HepG2 (cell line): Measurements from ENCODE around the gene PLK2. TPM values are rescaled to one million over a fixed set of nuclear protein-coding genes. Genes with fewer than 3 reads are reported as not detected.

Source experiments
- ATF7-NPFF ChIP-seq: sonication (generic); formaldehyde crosslinking; IDR thresholded peaks from 2 replicates; pipeline ENCODE4 v1.8.1; 2023; ENCODE audit warnings: mild to moderate bottlenecking, low read depth, missing genetic modification reagents, moderate library complexity
- HINFP ChIP-seq: sonication (generic); formaldehyde crosslinking; IDR thresholded peaks from 2 replicates; pipeline ENCODE4 v1.4.0; 2020; ENCODE audit warnings: low read depth, mild to moderate bottlenecking, missing genetic modification reagents
- KDM6A ChIP-seq: IDR thresholded peaks from 2 replicates; pipeline ENCODE4 v1.6.1; 2016; ENCODE audit warnings: low read depth
- MXD3 ChIP-seq: IDR thresholded peaks from 2 replicates; pipeline ENCODE4 v1.6.1; 2016; ENCODE audit warnings: mild to moderate bottlenecking, missing biosample characterization, missing genetic modification reagents
- MYC ChIP-seq: sonication (generic); formaldehyde crosslinking; IDR thresholded peaks from 2 replicates; pipeline ENCODE4 v1.9.0; 2021; ENCODE audit warnings: missing genetic modification reagents, borderline replicate concordance
- NR2F1 ChIP-seq, 2 experiments: fragments of 450-650 bp in 1 of 2; formaldehyde crosslinking in 1 of 2; IDR thresholded peaks; 2 replicates each; pipeline versions ENCODE4 v1.5.0 to v1.6.1; 2016 to 2020; ENCODE audit warnings: mild to moderate bottlenecking in 1 of 2, missing compliant biosample characterization in 1 of 2, missing genetic modification reagents in 1 of 2, moderate library complexity in 1 of 2
- STAG1 ChIP-seq: sonication (generic); formaldehyde crosslinking; IDR thresholded peaks from 2 replicates; pipeline ENCODE4 v1.4.0; 2020; ENCODE audit warnings: missing genetic modification reagents
- ZBTB21 ChIP-seq: sonication (generic); formaldehyde crosslinking; IDR thresholded peaks from 2 replicates; pipeline ENCODE4 v1.4.0; 2020; ENCODE audit warnings: missing genetic modification reagents
- ZBTB46 ChIP-seq: sonication (generic); formaldehyde crosslinking; IDR thresholded peaks from 2 replicates; pipeline ENCODE4 v1.4.0; 2020; ENCODE audit warnings: mild to moderate bottlenecking, missing genetic modification reagents, borderline replicate concordance
- ZBTB7A ChIP-seq: sonication (generic); formaldehyde crosslinking; IDR thresholded peaks from 2 replicates; pipeline ENCODE4 v1.8.0; 2022; ENCODE audit warnings: mild to moderate bottlenecking, missing genetic modification reagents
- ZNF234 ChIP-seq: sonication (generic); formaldehyde crosslinking; conservative IDR thresholded peaks from 2 replicates; pipeline ENCODE4 v1.5.1; 2020; ENCODE audit warnings: mild to moderate bottlenecking, missing genetic modification reagents
- ZNF414 ChIP-seq: sonication (generic); formaldehyde crosslinking; IDR thresholded peaks from 2 replicates; pipeline ENCODE4 v1.5.0; 2020; ENCODE audit warnings: missing genetic modification reagents
- ZNF580 ChIP-seq: IDR thresholded peaks from 2 replicates; pipeline ENCODE4 v1.6.1; 2016; ENCODE audit warnings: low read depth, borderline replicate concordance
- polyA plus RNA-seq, 8 experiments: library from polyadenylated mRNA; depleted of rRNA in 3 of 8; stranded (reverse) in 7 of 8; unstranded in 1 of 8; fragments of >200 nt; fragmentation: Illumina TruSeq in 4 of 8; extraction: Trizol in 4 of 8; gene quantifications; 2 replicates each; pipeline versions ENCODE4 v1.2.1 to v1.2.3, GENCODE V29; 2011 to 2016; ENCODE audit warnings: low read depth in 4 of 8, missing spikeins in 1 of 8, mixed read lengths in 1 of 8; ENCODE audit not compliant: insufficient read depth in 1 of 8
- total RNA-seq, 5 experiments: library from RNA; depleted of rRNA; stranded (reverse); fragments of >200 nt; fragmentation: Illumina TruSeq; extraction: Trizol; gene quantifications; 2 replicates each; pipeline ENCODE4 v1.2.3, GENCODE V29; 2016; ENCODE audit warnings: low read depth in 1 of 5

The PLK2 gene
- total and polyA plus RNA-seq, 2 of the 13 experiments (the other 11 are each of a cell fraction or from before 2014, with no cell fraction given), result 9.6 to 29.6 TPM

- no peak for TF ChIP-seq MYC (CRISPR knock-in tag)
- TF ChIP-seq ATF7-NPFF, result no peak
- TF ChIP-seq ZNF234 (CRISPR knock-in tag), result no peak
- TF ChIP-seq NR2F1 (CRISPR knock-in tag; IDR thresholded peaks at IDR 0.05), result no peak
- TF ChIP-seq ZBTB7A (CRISPR knock-in tag), result no peak
- no peak for TF ChIP-seq KDM6A (CRISPR knock-in tag)
- TF ChIP-seq STAG1 (CRISPR knock-in tag), result no peak
- no peak for TF ChIP-seq ZBTB21 (CRISPR knock-in tag)
- no peak for TF ChIP-seq ZNF580 (CRISPR knock-in tag)
- no peak for TF ChIP-seq MXD3 (CRISPR knock-in tag)
- no peak for TF ChIP-seq ZNF414
- no peak for TF ChIP-seq HINFP
- no peak for TF ChIP-seq ZBTB46 (CRISPR knock-in tag)
These were observed 54.7 kb downstream of the PLK2 start (continued) for GRCh38 chr5:58405175-58405574.
